Activated naive CD8-positive, alpha-beta T cell treated with anti-CD3 and anti-CD28 coated beads, Interleukin-2, amount 50 U/mL, for 24 hours (primary cell): ENCODE data around the gene MUC20.

Experiments used
- ATAC-seq: fragments of 150-1000 bp; cut with Tn5 transposase; one replicate; pipeline ENCODE4 v1.10.0; 2021
- DNase-seq: peaks from one replicate; pipeline ENCODE4 v3.0.0; 2021
- H3K27ac Mint-ChIP-seq: one replicate; pipeline ENCODE4 v1.8.0; 2021; ENCODE audit warnings: mild to moderate bottlenecking, mixed read lengths
- H3K27me3 Mint-ChIP-seq: one replicate; pipeline ENCODE4 v1.8.0; 2021; ENCODE audit warnings: mixed read lengths
- H3K36me3 Mint-ChIP-seq: one replicate; pipeline ENCODE4 v1.8.0; 2021; ENCODE audit warnings: low read depth, mixed read lengths
- H3K4me1 Mint-ChIP-seq: one replicate; pipeline ENCODE4 v1.8.0; 2021; ENCODE audit warnings: mixed read lengths
- H3K4me3 Mint-ChIP-seq: one replicate; pipeline ENCODE4 v1.8.0; 2021; ENCODE audit warnings: mild to moderate bottlenecking, moderate library complexity, mixed read lengths
- H3K9me3 Mint-ChIP-seq: one replicate; pipeline ENCODE4 v1.8.0; 2021; ENCODE audit warnings: mixed read lengths

The MUC20 gene

DNA sequence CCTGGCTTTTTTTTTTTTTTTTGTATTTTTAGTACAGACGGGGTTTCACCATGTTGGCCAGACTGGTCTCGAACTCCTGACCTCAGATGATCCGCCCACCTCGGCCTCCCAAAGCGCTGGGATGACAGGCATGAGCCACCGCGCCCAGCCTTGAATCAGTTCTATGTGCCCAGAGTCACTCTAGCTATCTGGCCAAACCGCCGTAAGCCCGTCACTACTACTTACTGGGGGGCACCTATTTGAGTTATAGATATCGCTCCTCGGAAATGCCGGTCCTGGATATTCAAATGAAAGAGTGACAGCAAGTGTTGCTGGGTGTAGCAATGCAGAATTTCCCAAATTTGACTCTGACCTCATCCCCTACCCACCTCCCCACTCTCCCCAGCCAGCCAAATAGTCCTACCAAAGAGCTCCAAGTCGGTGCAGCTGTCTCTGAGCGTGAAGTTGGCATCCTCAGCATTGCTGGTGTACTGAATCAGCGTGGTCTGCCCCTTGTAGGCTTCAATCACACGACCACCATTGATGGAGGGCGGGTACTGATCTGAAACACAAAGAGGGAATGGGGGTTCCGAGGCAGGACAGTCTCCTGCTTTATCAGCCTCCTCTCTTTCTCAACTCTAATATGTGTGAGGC is 38.1 kb downstream of the MUC20 start:
- no peak for DNase-seq
- Mint-ChIP-seq H3K27me3 (peaks cover 41% of the 10 kb centered on the region), H3K27ac (no peak overlapping the region), H3K4me1 (no peaks in the 10 kb centered on the region), H3K9me3 (no peaks in the 10 kb centered on the region), H3K4me3 (no peak overlapping the region), H3K36me3 (no peaks in the 10 kb centered on the region)
- ATAC-seq = no peak

DNA sequence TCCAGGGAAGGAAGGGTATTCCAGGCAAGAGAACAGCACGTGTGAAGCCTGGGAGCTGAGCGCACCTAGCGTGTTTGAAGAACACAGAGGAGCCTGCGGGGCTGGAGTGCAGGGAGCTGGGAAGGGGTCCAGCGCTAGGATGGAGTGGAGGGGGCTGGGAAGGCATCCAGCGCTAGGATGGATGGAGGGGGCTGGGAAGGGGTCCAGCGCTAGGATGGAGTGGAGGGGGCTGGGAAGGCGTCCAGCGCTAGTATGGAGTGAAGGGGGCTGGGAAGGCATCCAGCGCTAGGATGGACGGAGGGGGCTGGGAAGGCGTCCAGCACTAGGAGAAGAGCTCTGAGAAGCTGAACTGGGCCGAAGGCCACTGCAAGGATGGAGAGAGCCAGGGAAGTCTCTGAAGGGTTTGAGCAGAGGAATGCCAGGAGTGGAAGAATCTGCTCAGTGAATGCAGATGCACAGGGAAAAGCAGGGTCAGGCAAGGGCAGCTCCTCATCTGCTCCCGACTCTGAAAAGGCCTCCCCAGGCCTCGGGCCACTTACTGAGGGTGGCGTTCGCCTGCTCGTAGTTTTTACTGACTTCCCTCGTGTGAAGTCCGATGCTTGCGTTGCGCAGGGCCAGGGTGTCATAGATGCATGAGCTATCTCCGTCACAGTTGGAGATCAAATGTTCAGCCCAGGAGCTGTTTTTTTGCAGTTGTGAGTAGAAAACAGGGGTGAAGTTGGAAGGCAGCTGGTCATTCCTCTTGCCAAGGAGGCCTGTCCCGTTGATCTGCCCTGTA is 39.8 kb downstream of the MUC20 start:
- Mint-ChIP-seq H3K4me3 (no peak overlapping the region), H3K36me3 (no peaks in the 10 kb centered on the region), H3K4me1 (no peaks in the 10 kb centered on the region), H3K27me3 (peaks cover 46% of the 10 kb centered on the region), H3K27ac (no peak overlapping the region), H3K9me3 (no peaks in the 10 kb centered on the region)
- DNase-seq = no peak
- ATAC-seq = peak; percentile 7

GRCh38 chr3:195761123-195761566 is 40.4 kb downstream of the MUC20 start:
- Mint-ChIP-seq H3K27ac (no peak overlapping the region), H3K36me3 (no peaks in the 10 kb centered on the region), H3K27me3 (peaks cover 46% of the 10 kb centered on the region), H3K9me3 (no peaks in the 10 kb centered on the region), H3K4me1 (no peaks in the 10 kb centered on the region), H3K4me3 (no peak overlapping the region)
- DNase-seq (no peak), ATAC-seq (no peak)

DNA sequence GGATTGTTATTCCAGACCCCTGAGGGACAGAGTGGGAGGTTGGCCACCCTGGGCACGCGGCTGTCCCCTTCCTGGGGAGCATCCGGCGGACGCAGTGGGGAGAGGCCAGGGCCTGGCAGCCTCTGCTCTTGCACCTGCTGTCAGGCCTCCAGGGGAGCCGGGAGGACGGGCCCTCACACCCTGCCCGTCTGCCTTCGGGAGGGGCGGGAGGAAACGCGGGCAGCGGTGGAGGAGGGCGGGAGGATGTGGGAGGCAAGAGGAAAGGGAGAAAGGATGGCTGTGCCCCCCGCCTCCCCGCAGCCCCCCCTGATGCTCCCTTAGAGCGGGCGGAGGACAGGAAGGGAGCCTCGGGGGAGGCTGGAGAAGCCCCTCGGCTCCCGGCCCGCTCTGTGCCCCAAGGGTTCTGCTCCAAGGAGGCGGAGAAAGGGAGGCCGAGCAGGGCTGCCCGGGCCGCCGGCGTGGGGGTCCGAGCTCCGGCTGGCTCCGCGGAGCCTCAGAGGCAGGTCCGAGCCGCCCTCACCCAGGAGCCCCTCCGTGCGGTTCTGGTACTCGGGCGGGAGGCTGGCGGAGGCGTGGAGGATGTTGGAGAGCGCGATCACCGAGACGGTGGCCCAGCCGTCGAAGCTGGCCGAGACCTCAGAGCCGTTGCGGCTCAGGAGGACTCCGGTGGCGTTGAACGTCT is 40.9 kb downstream of the MUC20 start:
- DNase-seq = no peak
- H3K4me3 Mint-ChIP-seq = no peak overlapping the region
- no peak overlapping the region for H3K27ac Mint-ChIP-seq
- H3K27me3 Mint-ChIP-seq = peaks cover 43% of the 10 kb centered on the region
- H3K4me1 Mint-ChIP-seq = no peaks in the 10 kb centered on the region
- ATAC-seq = no peak
- H3K9me3 Mint-ChIP-seq = no peaks in the 10 kb centered on the region
- no peaks in the 10 kb centered on the region for H3K36me3 Mint-ChIP-seq

DNA sequence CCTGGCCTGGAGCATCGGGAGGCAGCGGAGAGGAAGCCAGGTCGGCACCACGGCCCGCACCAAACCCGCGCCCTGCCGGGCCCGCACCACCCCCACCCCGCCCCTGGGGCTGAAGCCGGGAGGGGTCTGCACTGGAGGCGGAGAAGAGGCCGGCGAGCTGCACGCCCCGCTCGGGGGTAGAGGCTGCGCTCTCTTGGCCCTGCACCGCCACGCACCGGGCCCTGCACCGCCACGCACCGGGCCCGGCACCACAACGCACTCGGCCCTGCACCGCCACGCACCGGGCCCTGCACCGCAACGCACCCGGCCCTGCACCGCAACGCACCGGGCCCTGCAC is 41.4 kb downstream of the MUC20 start:
- no peaks in the 10 kb centered on the region for H3K9me3 Mint-ChIP-seq
- H3K36me3 Mint-ChIP-seq = no peaks in the 10 kb centered on the region
- H3K4me1 Mint-ChIP-seq = no peaks in the 10 kb centered on the region
- no peak overlapping the region for H3K4me3 Mint-ChIP-seq
- H3K27me3 Mint-ChIP-seq = peaks cover 40% of the 10 kb centered on the region
- ATAC-seq (no peak), DNase-seq (no peak)
- no peak overlapping the region for H3K27ac Mint-ChIP-seq

- H3K27ac Mint-ChIP-seq = no peak overlapping the region
- DNase-seq (no peak), ATAC-seq (no peak)
- H3K27me3 Mint-ChIP-seq = peaks cover 39% of the 10 kb centered on the region
- H3K4me3 Mint-ChIP-seq = no peak overlapping the region
- H3K36me3 Mint-ChIP-seq = no peaks in the 10 kb centered on the region
- H3K9me3 Mint-ChIP-seq = no peaks in the 10 kb centered on the region
- no peaks in the 10 kb centered on the region for H3K4me1 Mint-ChIP-seq
Observed at GRCh38 chr3:195762611-195763010, 41.8 kb downstream of the MUC20 start.

- ATAC-seq (no peak), DNase-seq (no peak)
- H3K9me3 Mint-ChIP-seq = peaks cover 4% of the 10 kb centered on the region
- H3K4me1 Mint-ChIP-seq = no peaks in the 10 kb centered on the region
- H3K4me3 Mint-ChIP-seq = no peak overlapping the region
- H3K27ac Mint-ChIP-seq = no peak overlapping the region
- H3K27me3 Mint-ChIP-seq = peaks cover 34% of the 10 kb centered on the region
- no peaks in the 10 kb centered on the region for H3K36me3 Mint-ChIP-seq
Observed at GRCh38 chr3:195763076-195763830, 42.5 kb downstream of the MUC20 start.

- Mint-ChIP-seq H3K4me1 (no peaks in the 10 kb centered on the region), H3K36me3 (no peaks in the 10 kb centered on the region), H3K4me3 (no peak overlapping the region), H3K9me3 (peaks cover 4% of the 10 kb centered on the region), H3K27ac (no peak overlapping the region), H3K27me3 (peaks cover 29% of the 10 kb centered on the region)
- no peak for DNase-seq
- ATAC-seq = no peak
Observed at GRCh38 chr3:195763843-195764825, 43.4 kb downstream of the MUC20 start.

DNA sequence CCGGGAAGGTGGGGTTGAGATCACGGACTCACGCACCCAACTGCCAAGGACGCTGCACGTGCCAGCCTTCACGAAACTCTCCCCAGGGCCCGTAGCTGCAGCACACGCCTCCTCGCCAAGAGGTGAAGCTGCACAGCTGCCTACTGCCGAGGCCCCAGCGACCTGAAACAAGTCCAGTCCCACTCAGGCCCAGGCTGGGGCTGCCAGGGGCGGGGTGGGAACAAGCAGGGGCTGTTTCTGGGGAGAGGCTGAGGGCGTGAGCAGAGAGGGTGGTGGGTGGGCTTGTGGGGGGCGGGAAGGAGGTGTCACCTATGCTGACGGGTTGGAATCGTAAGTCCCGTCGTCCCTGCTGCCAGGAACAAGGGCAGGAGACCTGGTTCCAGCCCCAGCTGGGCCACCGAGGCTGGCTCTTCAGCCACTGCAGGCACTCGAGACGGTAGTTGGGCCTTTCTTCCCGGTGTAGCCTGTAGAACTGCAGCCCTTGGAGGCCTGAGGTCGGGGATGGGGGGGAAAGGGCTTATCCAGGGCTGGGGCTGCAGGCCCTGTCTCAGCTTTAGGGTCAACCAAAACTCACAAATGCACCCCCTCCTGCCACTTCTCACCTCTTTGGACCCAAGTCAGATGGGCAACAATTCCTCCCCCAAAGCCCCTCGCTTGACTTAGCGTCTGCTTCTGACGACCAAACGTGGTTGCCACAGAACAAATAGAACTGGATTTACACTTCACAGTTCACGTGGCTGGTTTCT is 44.4 kb downstream of the MUC20 start:
- H3K27me3 Mint-ChIP-seq = peaks cover 19% of the 10 kb centered on the region
- H3K4me1 Mint-ChIP-seq = no peaks in the 10 kb centered on the region
- DNase-seq (no peak), ATAC-seq (no peak)
- peaks cover 4% of the 10 kb centered on the region for H3K9me3 Mint-ChIP-seq
- H3K27ac Mint-ChIP-seq = no peak overlapping the region
- no peaks in the 10 kb centered on the region for H3K36me3 Mint-ChIP-seq
- H3K4me3 Mint-ChIP-seq = no peak overlapping the region

- H3K4me1 Mint-ChIP-seq = peaks cover 2% of the 10 kb centered on the region
- peaks cover 4% of the 10 kb centered on the region for H3K9me3 Mint-ChIP-seq
- ATAC-seq (no peak), DNase-seq (no peak)
- no peaks in the 10 kb centered on the region for H3K36me3 Mint-ChIP-seq
- peaks cover 11% of the 10 kb centered on the region for H3K27me3 Mint-ChIP-seq
- H3K4me3 Mint-ChIP-seq = no peak overlapping the region
- no peak overlapping the region for H3K27ac Mint-ChIP-seq
Observed at GRCh38 chr3:195766671-195767070, 45.9 kb downstream of the MUC20 start.

DNA sequence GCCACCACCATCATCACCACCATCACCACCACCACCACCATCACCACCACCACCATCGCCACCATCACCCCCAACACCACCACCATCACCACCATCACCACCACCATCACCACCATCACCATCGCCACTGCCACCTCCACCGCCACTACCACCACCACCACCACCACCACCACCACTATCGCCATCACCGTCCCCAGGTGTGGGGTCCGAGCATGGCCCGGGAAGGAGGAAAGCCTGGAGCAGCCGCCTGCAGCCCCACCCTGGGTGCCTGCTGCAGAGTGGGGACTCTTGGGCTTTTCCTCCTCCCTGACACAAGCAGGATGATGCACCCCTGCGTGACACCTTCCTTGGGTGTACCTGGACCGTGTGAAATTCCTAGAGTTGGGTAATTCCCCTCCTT is 47.0 kb downstream of the MUC20 start:
- Mint-ChIP-seq H3K9me3 (peaks cover 4% of the 10 kb centered on the region), H3K36me3 (no peaks in the 10 kb centered on the region), H3K4me1 (peaks cover 2% of the 10 kb centered on the region), H3K27ac (no peak overlapping the region), H3K27me3 (peaks cover 11% of the 10 kb centered on the region), H3K4me3 (no peak overlapping the region)
- ATAC-seq (no peak), DNase-seq (no peak)

DNA sequence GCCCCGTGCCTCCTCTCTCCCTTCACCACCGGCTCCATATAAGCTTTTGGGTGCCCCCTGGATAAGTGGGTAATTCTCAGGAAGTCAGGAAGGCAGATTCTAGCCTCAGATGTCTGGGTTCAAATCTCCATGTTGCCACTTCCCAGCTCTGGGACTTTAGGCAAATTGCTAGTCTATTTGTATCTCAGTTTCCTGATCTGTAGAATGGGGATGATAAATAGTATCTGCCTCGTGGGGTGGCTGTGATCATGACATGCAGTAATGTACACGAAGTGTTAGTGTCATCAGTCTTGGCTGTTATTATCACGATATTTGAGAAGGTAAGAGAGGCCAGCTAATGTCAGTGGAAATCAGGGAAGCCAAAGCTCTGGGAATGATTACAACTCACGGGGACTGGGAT is 47.6 kb downstream of the MUC20 start:
- no peaks in the 10 kb centered on the region for H3K36me3 Mint-ChIP-seq
- no peak overlapping the region for H3K27ac Mint-ChIP-seq
- H3K4me3 Mint-ChIP-seq = no peak overlapping the region
- peaks cover 4% of the 10 kb centered on the region for H3K9me3 Mint-ChIP-seq
- peaks cover 2% of the 10 kb centered on the region for H3K4me1 Mint-ChIP-seq
- DNase-seq (no peak), ATAC-seq (no peak)
- peaks cover 10% of the 10 kb centered on the region for H3K27me3 Mint-ChIP-seq

- H3K36me3 Mint-ChIP-seq = no peaks in the 10 kb centered on the region
- no peak overlapping the region for H3K4me3 Mint-ChIP-seq
- peaks cover 4% of the 10 kb centered on the region for H3K9me3 Mint-ChIP-seq
- peaks cover 2% of the 10 kb centered on the region for H3K4me1 Mint-ChIP-seq
- peaks cover 10% of the 10 kb centered on the region for H3K27me3 Mint-ChIP-seq
- no peak overlapping the region for H3K27ac Mint-ChIP-seq
- DNase-seq (no peak), ATAC-seq (no peak)
Observed at GRCh38 chr3:195768831-195769303, 48.1 kb downstream of the MUC20 start.
